ENCODE data around the gene PRODH2.
"Not testable (repeated sequence)": the region's sequence is repeated elsewhere in the genome, so short reads cannot be mapped to it uniquely, and the experiment has no call there.

DNA sequence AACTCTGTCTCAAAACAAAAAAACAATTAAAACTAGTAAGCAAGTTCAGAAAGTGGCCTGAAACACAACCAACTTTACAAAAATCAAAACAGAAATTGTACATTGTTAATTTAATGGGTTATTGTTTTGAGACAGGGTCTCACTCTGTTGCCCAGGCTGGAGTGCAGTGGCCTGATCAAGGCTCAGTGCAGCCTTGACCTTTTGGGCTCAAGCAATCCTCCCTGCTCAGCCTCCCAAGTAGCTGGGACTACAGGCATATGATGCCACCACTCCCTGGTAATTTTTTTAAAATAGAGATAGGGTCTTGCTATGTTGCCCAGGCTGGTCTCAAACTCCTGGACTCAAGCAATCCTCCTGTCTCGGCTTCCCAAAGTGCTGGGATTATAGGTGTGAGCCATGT is 17.1 kb downstream of the PRODH2 start:
- TF ChIP-seq POLR2AphosphoS5 (IDR thresholded peaks at IDR 0.05; ENCODE audit: low read depth, low read length); POLR2A (IDR thresholded peaks at IDR 0.05; ENCODE audit: borderline replicate concordance, extremely low read depth, insufficient read depth, insufficient read length); SRF (IDR thresholded peaks at IDR 0.05; ENCODE audit: low read depth); SP1 (IDR thresholded peaks at IDR 0.05; ENCODE audit: low read depth); CEBPB (IDR thresholded peaks at IDR 0.05; ENCODE audit: low read depth); RAD21 (IDR thresholded peaks at IDR 0.05; ENCODE audit: low read depth); TCF7L2 (IDR thresholded peaks at IDR 0.05; ENCODE audit: borderline replicate concordance, extremely low read depth, insufficient read depth, insufficient read length); JUND (IDR thresholded peaks at IDR 0.05); EZH2 (IDR thresholded peaks at IDR 0.05); FOSL1 (IDR thresholded peaks at IDR 0.05; ENCODE audit: low read depth); EGR1 (IDR thresholded peaks at IDR 0.05; ENCODE audit: low read depth); YY1 (IDR thresholded peaks at IDR 0.05; ENCODE audit: extremely low read depth, insufficient replicate concordance, low read depth, low read length): not testable (repeated sequence)
- TF ChIP-seq, protein P1, sequence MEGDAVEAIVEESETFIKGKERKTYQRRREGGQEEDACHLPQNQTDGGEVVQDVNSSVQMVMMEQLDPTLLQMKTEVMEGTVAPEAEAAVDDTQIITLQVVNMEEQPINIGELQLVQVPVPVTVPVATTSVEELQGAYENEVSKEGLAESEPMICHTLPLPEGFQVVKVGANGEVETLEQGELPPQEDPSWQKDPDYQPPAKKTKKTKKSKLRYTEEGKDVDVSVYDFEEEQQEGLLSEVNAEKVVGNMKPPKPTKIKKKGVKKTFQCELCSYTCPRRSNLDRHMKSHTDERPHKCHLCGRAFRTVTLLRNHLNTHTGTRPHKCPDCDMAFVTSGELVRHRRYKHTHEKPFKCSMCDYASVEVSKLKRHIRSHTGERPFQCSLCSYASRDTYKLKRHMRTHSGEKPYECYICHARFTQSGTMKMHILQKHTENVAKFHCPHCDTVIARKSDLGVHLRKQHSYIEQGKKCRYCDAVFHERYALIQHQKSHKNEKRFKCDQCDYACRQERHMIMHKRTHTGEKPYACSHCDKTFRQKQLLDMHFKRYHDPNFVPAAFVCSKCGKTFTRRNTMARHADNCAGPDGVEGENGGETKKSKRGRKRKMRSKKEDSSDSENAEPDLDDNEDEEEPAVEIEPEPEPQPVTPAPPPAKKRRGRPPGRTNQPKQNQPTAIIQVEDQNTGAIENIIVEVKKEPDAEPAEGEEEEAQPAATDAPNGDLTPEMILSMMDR (IDR thresholded peaks at IDR 0.05 in 2 of 3, conservative IDR thresholded peaks at IDR 0.05 in 1 of 3; ENCODE audit: borderline replicate concordance in 1 of 3, insufficient read depth in 1 of 3, low read depth in 2 of 3, low read length in 2 of 3): not testable (repeated sequence)
- TF ChIP-seq, protein P2, sequence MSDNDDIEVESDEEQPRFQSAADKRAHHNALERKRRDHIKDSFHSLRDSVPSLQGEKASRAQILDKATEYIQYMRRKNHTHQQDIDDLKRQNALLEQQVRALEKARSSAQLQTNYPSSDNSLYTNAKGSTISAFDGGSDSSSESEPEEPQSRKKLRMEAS (IDR thresholded peaks at IDR 0.05): not testable (repeated sequence)
